ENCODE results near the gene UNC93A.
"Not testable (repeated sequence)": the region's sequence is repeated elsewhere in the genome, so short reads cannot be mapped to it uniquely, and the experiment has no call there.

UNC93A gene

DNA sequence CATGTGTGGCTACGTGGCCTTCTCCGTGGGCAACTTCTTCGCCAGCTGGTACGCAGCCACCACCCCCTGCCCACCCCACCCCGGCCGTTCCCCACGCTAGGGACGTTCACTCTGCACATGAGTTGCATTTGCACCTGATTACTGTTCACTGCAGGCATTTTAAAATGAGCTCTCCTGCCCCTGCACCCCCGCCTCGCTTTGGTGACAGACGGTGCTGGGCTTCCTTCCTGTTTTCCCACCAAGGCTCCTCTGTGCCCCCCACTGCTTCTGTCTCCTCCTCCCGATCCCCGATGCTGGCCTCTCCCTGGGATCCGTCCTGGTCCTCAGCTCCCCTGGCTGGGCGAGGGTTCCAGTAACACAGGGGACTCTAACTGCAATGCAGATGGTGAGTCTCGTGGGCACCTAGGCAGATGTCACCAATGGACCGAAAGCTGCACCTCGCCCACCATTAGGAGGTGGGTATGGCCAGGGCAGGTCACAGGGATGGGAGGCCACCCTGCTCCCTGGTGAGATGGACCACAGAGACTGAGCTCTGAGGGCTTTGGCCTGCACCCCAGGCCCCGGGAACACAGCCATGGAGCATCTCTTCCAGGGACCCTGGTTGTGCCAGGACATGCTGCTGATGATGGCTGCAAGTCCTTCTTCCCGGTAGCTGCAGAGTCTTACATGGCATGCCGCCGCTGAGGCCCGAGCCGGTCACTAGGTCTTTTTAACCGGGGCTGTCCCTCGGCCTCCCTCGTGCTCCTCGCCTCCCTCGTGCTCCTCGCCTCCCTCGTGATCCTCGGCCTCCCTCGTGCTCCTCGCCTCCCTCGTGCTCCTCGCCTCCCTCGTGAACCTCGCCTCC is 3.8 kb downstream of the UNC93A start:
- no peak for DNase-seq

DNA sequence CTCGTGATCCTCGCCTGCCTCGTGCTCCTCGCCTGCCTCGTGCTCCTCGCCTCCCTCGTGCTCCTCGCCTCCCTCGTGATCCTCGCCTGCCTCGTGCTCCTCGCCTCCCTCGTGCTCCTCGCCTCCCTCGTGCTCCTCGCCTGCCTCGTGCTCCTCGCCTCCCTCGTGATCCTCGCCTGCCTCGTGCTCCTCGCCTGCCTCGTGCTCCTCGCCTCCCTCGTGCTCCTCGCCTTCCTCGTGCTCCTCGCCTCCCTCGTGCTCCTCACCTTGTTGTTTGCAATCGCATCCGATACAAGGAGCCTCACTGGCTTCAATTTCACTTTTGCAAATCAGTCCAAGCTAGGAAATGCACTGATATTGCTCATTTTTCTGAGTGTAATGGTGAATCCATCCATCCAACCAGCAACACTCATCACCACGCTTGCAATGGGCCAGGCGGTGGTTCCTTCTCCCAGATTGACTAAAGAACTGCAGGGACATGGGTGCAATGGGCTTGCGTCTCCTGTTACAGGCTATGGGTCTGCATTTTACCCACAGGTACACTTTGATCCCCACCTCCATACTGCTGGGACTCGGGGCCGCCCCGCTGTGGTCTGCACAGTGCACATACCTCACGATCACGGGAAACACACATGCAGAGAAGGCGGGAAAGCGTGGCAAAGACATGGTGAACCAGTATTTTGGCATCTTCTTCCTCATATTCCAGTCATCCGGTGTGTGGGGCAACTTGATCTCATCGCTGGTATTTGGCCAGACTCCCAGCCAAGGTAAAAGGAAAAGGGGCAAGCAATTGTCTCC is 4.6 kb downstream of the UNC93A start:
- DNase-seq: no peak

DNA sequence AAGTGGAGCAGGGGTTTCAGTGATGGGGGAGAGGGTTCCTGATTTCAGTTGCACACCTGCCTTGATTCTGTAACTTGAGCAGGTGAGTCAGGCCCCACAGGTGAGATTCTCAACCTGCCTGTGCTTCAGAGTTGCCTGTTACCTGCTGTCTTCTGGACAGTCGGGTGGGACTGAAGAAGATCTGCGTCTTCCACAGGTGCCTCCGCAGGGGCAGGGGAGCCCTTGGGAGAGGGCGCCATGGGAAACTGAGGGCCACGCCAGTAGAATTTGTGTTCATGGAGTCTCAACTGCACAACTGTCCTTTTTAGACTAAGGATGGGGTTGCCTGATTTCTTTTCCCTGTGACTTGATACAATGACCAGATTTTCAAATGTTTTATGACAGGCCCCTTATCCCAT is 5.2 kb downstream of the UNC93A start:
- DNase-seq: no peak

DNA sequence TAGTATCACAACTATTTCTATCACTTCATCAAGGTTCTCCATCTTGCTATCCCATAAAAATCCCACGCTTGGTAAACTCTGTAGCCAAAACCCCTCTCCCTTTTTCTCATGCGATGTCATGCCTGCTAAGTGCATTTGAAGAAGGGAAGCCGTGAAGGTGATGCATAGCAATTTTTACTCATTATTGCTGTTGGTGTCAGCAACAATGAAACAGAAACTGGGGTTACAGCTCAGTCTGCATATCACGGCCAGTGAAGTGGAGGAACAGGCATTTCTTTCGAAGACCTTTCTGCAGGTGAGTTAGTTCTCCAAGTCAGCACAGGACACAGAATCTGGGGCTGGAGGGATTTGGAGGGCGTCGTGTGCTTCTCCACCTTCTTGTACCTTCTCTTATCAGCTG is 5.8 kb downstream of the UNC93A start:
- no peak for DNase-seq

DNA sequence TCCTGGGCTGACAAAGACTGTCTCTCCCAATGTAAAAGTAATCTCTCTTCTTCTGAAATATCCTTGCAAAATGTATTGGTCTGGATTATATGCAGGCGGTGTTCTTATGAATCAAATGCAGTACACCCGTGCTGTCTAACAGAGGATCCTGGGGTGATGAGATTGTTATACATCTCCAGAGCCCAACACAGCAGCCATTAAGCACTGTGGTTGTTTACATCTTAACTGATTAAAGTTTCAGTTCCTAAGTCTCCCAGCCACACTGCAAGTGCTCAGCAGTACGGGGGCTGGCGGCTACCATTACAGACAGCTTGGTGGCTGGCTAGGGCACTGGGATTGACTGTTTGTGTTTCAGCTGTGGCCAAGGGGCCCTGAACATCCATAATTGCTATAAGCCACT is 7.0 kb downstream of the UNC93A start:
- DNase-seq: no peak

DNA sequence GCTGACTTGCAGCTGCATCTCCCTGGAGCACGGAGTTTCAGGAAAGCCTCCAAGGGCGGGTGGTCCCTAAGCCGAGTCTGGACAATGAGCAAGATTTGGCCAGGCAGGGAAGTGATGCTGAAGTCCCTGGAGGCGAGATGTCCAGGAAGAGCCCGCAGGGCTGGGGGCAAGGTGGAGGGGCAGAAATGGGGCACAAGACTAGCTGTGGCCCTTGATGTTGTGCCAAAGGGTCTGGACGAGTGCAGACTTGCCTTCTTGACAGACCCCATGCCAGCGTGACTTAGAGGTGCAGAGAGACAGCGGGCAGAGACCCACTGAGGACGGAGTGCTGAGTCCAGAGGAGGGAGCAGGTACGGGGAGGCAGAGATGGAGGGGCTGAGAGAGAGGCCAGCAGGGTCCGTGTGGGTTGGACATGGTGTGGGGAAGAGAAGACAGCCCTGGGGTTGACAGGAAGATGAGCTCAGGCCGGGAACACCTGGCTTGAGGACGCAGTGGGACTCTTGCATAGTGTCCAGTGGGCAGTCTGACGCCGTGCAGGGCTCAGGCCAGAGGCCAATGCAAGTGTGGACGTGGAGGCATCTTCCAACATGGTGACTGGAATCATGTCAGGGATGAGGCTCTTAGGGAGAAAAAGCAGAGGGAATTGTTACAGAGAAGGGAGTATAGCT is 8.7 kb downstream of the UNC93A start:
- DNase-seq: no peak

DNA sequence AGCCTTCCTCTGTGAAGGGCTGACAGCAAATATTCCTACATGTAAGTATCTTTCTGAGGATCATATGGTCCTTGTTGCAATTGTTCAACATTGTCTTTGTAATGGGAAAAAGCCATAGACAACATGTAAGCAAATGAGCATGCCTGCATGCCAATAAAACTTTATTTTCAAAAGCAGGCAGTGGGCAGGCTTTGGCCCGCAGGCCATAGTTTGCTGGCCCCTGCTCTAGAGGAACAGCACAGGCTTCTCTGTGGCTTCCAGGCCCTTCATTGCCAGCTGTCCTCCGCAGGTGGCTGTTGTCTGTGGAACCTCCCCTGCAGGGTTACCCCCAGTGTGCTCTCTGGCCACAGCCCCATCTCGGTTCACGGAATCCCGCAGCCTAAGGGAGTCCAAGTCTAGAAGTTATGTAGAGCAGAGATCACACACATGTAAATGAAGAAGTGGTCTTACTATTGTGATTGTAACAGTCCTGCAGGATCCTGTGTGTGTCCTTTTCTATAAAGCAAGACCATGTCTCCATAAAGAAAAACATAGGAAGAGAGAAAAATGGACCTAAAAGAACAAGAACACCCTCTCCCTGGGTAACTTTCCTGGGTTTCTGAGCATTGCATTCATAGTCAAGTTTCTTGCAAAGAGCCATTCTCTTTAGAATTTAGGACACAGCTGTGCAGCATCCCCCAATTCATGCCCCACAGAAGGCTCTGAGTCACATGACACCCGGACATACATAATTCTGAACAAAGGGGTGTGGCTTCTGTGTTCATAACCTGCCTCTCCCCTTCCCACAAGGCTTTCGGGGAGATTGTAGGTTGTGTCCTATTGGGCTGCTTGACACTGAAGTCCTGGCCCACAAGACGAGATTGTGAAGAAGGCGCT is 10.0 kb downstream of the UNC93A start:
- DNase-seq: no peak

DNA sequence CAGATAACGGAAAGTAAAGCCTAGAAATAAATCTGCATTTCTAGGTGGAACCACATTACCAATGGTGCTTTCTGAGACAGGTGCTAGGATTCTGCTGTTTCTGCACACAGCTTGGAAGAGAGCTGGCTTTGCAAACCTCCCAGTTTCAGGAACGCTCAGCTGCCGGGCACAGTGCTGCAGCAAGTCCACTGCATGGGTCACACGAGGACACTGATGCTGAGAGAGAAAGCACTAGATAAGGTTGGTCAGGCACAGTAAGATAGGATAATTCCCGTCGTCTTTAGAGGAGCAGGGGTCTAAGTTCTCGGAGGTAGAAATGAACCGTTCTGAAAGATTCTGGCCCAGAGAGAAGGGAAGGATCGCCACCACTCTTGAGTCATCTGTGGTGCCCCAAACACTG is 11.0 kb downstream of the UNC93A start:
- no peak for DNase-seq

DNA sequence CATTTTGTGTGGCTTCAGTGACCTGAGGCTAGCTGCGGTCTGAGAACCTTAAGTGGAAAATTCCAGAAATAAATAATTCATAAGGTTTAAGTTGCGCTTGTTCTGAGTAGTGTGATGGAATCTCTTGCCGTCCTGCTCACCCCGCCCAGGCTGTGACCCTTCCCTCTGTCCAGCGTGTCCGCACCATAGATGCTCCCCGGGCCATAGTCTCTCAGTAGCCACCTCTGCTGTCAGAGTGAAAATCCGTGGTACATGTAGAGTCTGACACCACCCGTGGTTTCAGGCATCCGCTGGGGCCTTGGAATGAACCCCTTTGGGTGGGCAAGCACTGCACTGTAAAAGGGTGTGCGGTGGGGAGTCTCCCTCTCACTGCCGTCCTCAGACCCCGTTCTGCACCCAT is 11.7 kb downstream of the UNC93A start:
- no peak for DNase-seq

DNA sequence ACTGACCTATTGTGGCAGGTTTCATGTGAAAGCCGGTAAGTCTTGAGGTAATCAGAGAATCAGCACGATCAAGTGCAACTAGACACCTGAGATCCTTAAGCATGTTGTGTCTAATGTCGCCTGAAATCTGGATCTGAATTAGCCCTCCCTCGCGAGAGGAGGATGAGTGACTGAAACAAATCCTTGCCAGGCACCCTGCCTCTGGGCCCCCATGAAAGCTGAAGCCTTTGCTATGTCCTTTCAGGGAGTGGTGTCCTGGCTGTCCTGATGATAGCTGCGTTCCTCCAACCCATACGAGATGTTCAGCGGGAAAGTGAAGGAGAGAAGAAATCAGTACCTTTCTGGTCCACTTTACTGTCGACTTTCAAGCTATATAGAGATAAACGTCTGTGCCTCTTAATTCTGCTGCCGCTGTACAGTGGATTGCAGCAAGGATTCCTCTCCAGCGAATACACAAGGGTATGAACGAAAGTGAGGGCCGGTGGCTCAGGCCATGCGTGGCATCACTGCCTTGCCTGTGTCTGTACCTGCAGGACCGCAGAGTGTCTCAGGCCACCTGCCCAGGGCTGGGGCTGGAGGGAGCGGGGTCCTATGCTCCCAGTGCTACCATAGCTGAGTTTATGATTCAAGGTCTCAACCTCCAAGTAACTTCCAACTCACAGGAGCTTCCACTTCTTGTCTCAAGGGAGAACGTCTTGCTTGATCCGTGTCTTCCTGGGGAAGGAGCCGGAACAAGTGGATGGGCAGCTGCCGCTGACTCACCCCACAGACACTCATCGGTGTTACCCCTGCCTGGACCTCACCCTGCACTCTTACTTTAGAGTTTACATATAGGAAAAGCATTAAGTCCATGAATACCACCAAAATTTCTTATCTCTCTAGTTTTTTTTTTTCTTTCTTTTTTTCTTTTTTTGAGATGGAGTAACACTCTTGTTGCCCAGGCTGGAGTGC is 12.8 kb downstream of the UNC93A start:
- no peak for DNase-seq

DNA sequence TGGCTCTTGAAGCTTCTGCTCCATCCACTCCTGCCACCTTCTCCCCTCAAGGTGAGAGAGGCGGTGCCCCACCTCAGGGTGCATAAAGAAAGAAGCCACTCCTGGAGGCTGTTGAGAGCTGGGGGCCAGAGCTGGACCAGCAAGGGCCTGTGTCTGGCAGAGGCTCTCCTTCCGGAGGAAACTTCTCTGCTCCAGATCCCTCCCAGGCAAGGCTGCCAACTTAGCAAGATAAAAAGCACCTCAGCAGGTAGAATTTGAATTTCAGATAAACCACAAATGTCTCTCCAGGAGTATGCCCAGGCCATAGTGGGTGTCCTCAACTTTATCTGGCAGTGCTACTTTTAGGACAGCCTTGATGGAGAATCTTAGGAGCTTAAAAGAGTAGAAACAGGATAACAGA is 13.8 kb downstream of the UNC93A start:
- no peak for DNase-seq

DNA sequence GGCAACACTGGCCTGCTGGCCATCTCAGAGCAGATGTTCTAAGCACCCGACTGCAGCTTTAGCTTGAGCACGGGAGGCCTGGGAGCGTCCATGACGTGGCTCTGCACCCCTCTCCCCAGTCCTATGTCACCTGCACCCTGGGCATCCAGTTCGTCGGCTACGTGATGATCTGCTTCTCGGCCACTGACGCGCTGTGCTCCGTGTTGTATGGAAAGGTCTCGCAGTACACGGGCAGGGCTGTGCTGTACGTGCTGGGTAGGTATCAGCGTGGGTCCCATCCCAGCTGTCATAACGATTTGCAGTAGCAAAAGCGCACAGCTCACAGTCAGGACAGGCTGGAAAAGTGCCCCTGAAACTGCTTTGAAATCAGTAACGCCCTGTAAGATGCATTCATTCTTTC is 14.7 kb downstream of the UNC93A start:
- DNase-seq: no peak

DNA sequence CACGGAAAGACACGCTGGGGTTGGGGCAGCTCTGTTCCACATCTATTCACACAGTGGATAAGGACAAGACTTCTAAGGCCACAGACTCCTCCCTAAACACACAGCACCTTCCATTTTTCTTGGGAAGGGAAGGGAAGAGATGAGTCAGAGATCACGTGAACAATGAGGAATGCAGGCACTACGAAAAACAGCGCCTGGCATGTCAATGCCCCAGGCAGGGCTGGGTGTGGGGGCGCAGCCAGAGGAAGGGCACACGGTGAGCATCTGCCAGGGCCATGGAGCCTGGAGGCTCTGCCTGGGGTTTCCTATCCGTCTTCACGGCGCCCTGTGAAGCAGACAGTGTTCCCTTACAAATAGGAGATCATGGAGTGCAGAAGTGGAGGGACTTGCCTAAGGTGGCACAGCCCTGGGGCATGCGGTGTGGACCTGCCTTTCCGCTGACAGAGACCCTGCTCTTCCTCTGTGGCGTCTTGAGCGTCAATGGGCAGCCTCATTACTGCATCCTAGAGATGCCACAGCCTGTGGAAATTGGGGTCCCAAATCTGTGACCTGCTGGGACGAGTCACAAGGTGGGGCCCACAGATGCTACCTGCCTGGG is 15.4 kb downstream of the UNC93A start:
- DNase-seq: no peak

DNA sequence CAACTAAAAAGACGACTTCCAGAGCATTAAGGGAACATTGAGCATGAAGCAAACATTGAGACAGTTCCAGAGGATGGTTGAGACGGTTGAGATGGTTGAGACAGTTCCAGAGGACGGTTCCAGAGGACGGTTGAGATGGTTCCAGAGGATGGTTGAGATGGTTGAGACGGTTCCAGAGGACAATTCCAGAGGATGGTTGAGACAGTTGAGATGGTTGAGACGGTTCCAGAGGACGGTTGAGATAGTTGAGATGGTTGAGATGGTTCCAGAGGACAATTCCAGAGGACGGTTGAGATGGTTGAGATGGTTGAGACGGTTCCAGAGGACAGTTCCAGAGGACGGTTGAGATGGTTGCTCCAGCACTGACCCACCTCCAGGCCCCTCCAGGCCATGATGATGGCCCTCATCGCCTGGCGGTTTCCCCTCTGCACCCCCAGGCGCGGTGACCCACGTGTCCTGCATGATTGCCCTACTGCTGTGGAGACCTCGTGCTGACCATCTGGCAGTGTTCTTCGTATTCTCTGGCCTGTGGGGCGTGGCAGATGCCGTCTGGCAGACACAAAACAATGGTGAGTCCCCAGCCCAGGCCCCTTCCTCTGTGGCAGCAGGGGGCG is 16.3 kb downstream of the UNC93A start:
- DNase-seq: no peak

DNA sequence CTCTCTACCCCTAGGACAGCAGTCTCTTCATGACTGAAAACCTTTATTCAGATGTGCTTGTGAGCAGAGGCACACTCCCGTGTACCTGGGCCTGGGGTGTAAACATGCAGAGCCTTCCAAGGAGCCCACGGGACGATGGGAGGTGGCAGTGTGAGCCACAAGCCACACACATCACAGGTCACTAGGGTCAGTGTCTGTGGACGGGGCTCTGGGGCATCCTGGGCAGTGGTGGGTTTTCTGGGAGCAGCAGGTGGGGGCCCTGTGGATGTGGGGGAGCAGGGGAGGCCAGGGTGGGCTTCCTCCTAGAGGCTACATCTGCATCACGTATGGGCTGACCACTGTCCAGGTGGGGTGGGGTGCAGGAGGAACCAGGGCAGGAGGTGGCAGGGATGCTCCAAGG is 17.1 kb downstream of the UNC93A start:
- DNase-seq: no peak

DNA sequence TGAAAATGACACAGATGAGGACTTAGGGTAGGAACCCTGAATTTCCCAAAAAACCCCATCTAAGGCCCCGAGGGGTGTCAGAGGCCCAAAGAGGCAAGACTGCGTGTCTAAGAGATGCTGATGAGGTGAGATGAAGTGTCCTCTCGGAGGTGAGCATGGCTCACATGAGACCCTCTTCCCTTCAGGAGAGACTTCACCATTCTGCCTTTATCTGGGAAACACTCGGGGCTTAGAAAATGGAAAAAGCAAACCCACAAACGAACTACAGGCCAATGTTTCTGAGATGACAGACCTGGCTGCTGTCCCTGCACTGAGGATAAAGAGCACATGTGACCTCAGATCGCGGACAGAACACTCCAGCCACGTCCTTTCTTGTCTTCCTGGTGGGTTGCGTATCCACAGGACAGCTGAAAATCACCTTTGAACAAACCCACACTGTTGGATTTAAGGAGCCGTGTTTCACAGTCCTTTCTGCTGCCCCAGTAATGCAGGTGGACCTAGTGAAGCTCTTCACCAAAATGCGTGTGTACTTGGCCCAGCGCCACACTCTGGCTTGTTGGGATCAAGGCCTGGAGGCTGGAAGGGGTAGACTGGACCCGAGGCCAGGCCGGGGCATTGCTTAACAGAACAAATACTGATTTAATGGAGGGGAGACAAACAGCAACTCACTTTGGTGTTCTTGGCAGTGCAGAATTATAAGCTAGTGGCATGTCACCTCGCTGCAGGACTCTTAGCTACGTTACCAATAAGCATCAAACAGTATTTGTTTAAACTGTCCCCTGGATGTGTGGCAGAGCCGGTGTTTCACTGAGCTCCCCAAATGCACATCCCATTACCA is 18.5 kb downstream of the UNC93A start:
- not testable (repeated sequence) for DNase-seq

DNA sequence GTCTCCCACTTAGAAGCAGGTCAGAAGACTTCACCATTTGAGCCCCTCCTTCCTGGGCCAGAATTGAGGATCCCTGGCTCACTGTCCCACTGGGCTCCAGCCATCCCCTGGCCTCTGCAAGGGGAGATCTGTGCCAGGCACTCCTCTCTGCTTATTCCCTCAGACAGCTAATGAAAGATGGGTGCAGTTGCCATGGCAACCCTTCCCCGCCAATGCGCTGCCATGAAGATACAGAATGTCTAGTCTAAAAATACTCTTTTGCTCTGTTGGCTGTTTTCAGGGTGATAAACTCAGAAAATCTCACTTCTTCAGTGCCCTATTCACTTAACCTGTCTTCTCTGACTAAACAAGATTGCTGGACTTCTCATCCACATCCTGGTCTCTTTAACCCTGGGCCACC is 20.2 kb downstream of the UNC93A start:
- no peak for DNase-seq

DNA sequence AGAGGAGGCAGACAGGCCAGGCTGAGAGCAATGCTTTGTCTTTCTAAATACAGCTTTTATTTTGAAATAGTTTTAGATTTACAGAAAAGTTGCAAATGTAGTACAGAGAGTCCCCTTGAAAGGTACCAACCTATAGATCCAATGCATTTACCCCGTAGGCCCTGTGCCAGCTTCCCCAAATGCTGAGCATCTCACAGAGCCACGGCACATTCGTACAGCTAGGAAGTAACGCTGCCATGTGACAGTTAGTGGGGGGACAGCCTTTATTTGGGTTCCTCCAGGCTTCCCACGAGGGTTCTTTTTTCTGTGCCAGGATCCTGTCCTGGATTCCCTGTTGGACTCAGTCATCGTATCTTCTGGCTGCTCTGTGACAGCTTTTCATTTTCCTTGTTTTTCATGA is 20.6 kb downstream of the UNC93A start:
- not testable (repeated sequence) for DNase-seq

DNA sequence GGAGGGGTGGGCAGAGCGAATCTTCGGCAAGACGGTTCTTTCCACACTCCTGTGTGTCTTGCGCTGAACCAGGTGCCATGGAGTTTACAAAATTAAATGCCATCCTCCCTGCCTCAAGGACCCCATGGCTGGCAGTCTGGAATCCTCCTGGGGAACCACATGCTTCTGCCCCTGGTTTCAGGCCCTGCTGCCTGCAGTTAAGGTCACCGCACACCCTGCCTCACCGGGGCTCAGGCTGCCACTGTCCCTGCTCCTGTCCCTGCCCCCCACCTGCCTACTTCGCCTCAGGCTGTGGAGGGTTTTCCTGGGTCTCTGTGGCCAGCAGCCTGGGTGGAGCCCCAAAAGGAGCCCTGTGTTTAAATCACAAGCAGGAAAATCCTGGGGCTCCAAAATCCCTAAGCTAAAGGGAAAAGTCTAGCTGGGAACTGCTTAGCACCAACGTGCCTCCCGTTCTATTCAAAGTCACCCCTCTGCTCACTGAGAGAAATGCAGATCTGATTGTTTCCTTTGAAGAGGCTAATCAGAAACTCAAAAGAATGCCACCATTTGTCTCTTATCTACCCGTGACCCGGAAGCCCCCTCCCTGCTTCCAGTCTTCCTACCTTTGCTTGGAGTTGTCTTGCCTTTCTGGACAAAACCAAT is 23.2 kb downstream of the UNC93A start:
- DNase-seq: no peak
